ENCODE data around the gene E2F7.

DNA sequence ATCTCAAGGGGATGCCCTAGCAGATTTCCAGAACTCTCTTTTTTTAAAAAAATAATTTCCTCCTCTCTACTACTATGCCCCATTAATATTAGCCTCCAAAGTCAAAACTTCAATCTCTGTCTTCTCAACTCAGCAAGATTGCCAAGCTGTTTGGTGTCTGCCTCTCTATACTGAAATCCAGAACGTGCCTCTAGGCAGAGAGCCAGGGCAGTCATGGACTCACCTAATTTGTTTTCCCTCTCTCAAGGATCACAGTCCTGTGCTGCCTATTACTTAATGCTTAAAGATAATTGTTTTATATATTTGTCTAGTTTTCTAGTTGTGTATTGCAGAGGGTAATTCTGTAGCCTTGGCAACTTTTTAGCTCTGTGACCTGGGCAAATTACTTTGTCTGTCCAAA lies 74.7 kb downstream of the E2F7 start:
- TF ChIP-seq CTCF (conservative IDR thresholded peaks at IDR 0.05; ENCODE audit: low read depth, low read length) (no peak), POLR2A (IDR thresholded peaks at IDR 0.05; ENCODE audit: low read depth, low read length) (no peak), CHD1 (IDR thresholded peaks at IDR 0.05; ENCODE audit: low read depth, low read length) (no peak)

All from IMR-90 (cell line).